ENCODE measurements around the gene CBR1. TPM values are rescaled to one million over a fixed set of nuclear protein-coding genes. Genes with fewer than 3 reads are reported as not detected.

CBR1 gene
- total and polyA plus RNA-seq, 9 of the 15 experiments (the other 6 are each of a cell fraction or from before 2014, with no cell fraction given), result 2.5 to 33.8 (median 15.1) TPM

- TF ChIP-seq ZNF592 (IDR thresholded peaks at IDR 0.05) (peak; percentile 83), ARID1B (IDR thresholded peaks at IDR 0.05) (peak; percentile 78), TCF3 (CRISPR knock-in tag; IDR thresholded peaks at IDR 0.05) (peak; percentile 52), DPF2 (IDR thresholded peaks at IDR 0.05) (peak; percentile 84), KDM1A (IDR thresholded peaks at IDR 0.05) (0 out of 4 replicates have a peak, but pooled peaks of 1 of the 2 experiments have one; percentile 33), TAF7 (tag; IDR thresholded peaks at IDR 0.05) (no peak), TAF9B (IDR thresholded peaks at IDR 0.05; ENCODE audit: partially characterized antibody) (no peak), TAL1 (IDR thresholded peaks at IDR 0.05) (peak; percentile 60), RBBP5 (IDR thresholded peaks at IDR 0.05; ENCODE audit: borderline replicate concordance, insufficient read depth, low read length, poor library complexity, severe bottlenecking) (no peak), RCOR1 (IDR thresholded peaks at IDR 0.05; ENCODE audit: borderline replicate concordance in 1 of 2, low read depth in 2 of 2, low read length in 2 of 2) (peak in 1 of 2 experiments; percentile 37; a peak in 1 of 4 replicates)
- TF ChIP-seq, protein P1, sequence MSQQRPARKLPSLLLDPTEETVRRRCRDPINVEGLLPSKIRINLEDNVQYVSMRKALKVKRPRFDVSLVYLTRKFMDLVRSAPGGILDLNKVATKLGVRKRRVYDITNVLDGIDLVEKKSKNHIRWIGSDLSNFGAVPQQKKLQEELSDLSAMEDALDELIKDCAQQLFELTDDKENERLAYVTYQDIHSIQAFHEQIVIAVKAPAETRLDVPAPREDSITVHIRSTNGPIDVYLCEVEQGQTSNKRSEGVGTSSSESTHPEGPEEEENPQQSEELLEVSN (IDR thresholded peaks at IDR 0.05; ENCODE audit: borderline replicate concordance in 1 of 2, extremely low read depth in 1 of 2, insufficient read depth in 1 of 2, insufficient read length in 1 of 2, low read depth in 1 of 2, low read length in 1 of 2, poor library complexity in 1 of 2, severe bottlenecking in 1 of 2), result peak; percentile 15 to 16
Observed at GRCh38 chr21:36076878-36077655, 7.2 kb downstream of the CBR1 start (continued).

Measured in K562 (cell line).